ENCODE measurements around the gene NID1. TPM values are rescaled to one million over a fixed set of nuclear protein-coding genes. Genes with fewer than 3 reads are reported as not detected.

The NID1 gene
- total and polyA plus RNA-seq, 9 of the 15 experiments (the other 6 are each of a cell fraction or from before 2014, with no cell fraction given), result 0.22 TPM; not detected in 8

DNA sequence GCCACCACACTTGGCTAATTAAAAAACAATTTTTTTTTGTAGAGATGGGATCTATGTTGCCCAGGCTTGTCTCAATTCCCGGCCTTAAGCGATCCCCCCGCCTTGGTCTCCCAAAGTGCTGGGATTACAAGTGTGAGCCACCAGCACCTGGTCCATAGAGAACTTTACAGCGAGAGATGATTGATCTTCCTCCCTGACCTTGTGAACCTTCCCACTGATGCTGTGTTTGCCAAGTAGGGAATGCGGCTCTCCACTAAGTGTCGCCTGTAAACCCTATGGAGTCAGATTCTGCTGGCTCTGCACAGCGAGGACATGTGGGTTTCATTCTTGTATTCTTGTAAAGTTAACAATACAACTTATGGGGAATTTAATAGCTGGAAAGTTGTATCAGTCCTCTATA lies 116.9 kb downstream of the NID1 start:
- CTCF ChIA-PET (ENCODE audit: low intra/inter-chr PET ratio), result no interaction called here
- Histone ChIP-seq H3K9me1 (ENCODE audit: control insufficient read depth, insufficient read depth, low read length) (no peaks in the 10 kb centered on the region), H3K27ac (ENCODE audit: extremely low read depth, low read depth, low read length) (no peak overlapping the region), H3K9me3 (replicated peaks; ENCODE audit: control insufficient read depth, insufficient read depth, low read depth, low read length) (no peaks in the 10 kb centered on the region), H2AFZ (ENCODE audit: low read depth, low read length) (no peak overlapping the region), H3K4me1 (replicated peaks in 1 of 2; ENCODE audit: control insufficient read depth in 2 of 2, insufficient read depth in 2 of 2, low read length in 2 of 2) (no peaks in the 10 kb centered on the region), H3K79me2 (ENCODE audit: control insufficient read depth, insufficient read depth, low read length) (no peaks in the 10 kb centered on the region), H3K27me3 (ENCODE audit: control insufficient read depth in 2 of 2, insufficient read depth in 2 of 2, low read length in 2 of 2) (peaks cover 21 to 71% of the 10 kb centered on the region in 2 experiments; a peak in 4 of 5 replicates), H3K4me3 (no peak overlapping the region), H3K36me3 (ENCODE audit: control insufficient read depth, insufficient read depth, low read length) (no peaks in the 10 kb centered on the region), H4K20me1 (replicated peaks; ENCODE audit: control insufficient read depth, insufficient read depth, low read length) (no peaks in the 10 kb centered on the region), H3K9ac (ENCODE audit: insufficient read depth in 1 of 2, low read depth in 2 of 2, low read length in 2 of 2) (no peak overlapping the region), H3K4me2 (ENCODE audit: insufficient read depth, low read length) (no peak overlapping the region)
- ATAC-seq (no peak), FAIRE-seq (no peak), DNase-seq (ENCODE audit: extremely low read depth in 1 of 4, low spot score in 3 of 4) (no peak)
- in situ Hi-C loops (cut with MboI) (no loop called here), intact Hi-C loops (cut with micrococcal nuclease) (no loop called here)
- POLR2A ChIA-PET, result no interaction called here
- BruUV-seq (replicated peaks), result no TSS peak
- TF ChIP-seq YY1 (IDR thresholded peaks at IDR 0.05; ENCODE audit: borderline replicate concordance in 1 of 3, control insufficient read depth in 1 of 3, extremely low read depth in 1 of 3, insufficient read depth in 3 of 3, insufficient read length in 1 of 3, insufficient replicate concordance in 2 of 3, low read depth in 1 of 3, low read length in 2 of 3) (no peak), ZKSCAN1 (IDR thresholded peaks at IDR 0.05; ENCODE audit: low read depth, low read length) (no peak), HDAC2 (IDR thresholded peaks at IDR 0.05) (no peak), ZNF143 (CRISPR knock-in tag; IDR thresholded peaks at IDR 0.05) (no peak), MXI1 (IDR thresholded peaks at IDR 0.05; ENCODE audit: low read depth, low read length) (no peak), KDM1A (IDR thresholded peaks at IDR 0.05) (no peak), MTA3 (IDR thresholded peaks at IDR 0.05; ENCODE audit: borderline replicate concordance) (no peak), ZNF445 (CRISPR knock-in tag; IDR thresholded peaks at IDR 0.05; ENCODE audit: low read depth) (no peak), CSDE1 (IDR thresholded peaks at IDR 0.05) (no peak), MTA1 (IDR thresholded peaks at IDR 0.05; ENCODE audit: borderline replicate concordance) (no peak), ZNF263 (CRISPR knock-in tag; IDR thresholded peaks at IDR 0.05; ENCODE audit: borderline replicate concordance) (no peak), TCF7 (IDR thresholded peaks at IDR 0.05; ENCODE audit: borderline replicate concordance) (no peak), GATAD2B (IDR thresholded peaks at IDR 0.05; ENCODE audit: borderline replicate concordance) (no peak), RFX1 (IDR thresholded peaks at IDR 0.05) (no peak)
- TF ChIP-seq, protein P1, sequence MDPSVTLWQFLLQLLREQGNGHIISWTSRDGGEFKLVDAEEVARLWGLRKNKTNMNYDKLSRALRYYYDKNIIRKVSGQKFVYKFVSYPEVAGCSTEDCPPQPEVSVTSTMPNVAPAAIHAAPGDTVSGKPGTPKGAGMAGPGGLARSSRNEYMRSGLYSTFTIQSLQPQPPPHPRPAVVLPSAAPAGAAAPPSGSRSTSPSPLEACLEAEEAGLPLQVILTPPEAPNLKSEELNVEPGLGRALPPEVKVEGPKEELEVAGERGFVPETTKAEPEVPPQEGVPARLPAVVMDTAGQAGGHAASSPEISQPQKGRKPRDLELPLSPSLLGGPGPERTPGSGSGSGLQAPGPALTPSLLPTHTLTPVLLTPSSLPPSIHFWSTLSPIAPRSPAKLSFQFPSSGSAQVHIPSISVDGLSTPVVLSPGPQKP (CRISPR knock-in tag; IDR thresholded peaks at IDR 0.05), result no peak
- TF ChIP-seq, protein P2, sequence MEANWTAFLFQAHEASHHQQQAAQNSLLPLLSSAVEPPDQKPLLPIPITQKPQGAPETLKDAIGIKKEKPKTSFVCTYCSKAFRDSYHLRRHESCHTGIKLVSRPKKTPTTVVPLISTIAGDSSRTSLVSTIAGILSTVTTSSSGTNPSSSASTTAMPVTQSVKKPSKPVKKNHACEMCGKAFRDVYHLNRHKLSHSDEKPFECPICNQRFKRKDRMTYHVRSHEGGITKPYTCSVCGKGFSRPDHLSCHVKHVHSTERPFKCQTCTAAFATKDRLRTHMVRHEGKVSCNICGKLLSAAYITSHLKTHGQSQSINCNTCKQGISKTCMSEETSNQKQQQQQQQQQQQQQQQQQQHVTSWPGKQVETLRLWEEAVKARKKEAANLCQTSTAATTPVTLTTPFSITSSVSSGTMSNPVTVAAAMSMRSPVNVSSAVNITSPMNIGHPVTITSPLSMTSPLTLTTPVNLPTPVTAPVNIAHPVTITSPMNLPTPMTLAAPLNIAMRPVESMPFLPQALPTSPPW (CRISPR knock-in tag; IDR thresholded peaks at IDR 0.05), result no peak
- TF ChIP-seq, protein P3, sequence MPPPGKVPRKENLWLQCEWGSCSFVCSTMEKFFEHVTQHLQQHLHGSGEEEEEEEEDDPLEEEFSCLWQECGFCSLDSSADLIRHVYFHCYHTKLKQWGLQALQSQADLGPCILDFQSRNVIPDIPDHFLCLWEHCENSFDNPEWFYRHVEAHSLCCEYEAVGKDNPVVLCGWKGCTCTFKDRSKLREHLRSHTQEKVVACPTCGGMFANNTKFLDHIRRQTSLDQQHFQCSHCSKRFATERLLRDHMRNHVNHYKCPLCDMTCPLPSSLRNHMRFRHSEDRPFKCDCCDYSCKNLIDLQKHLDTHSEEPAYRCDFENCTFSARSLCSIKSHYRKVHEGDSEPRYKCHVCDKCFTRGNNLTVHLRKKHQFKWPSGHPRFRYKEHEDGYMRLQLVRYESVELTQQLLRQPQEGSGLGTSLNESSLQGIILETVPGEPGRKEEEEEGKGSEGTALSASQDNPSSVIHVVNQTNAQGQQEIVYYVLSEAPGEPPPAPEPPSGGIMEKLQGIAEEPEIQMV (tag; conservative IDR thresholded peaks at IDR 0.05; ENCODE audit: low read depth), result no peak
- WGBS (ENCODE audit: insufficient coverage, low coverage, missing lambda C conversion rate), result 3% methylated on average over 7 of the region's 7 CpGs

All from K562 (cell line).